HG02571 (cell line): ENCODE data around the gene SIX2.

ENCODE experiments used
- ATAC-seq: cut with Tn5 transposase; IDR thresholded peaks from one replicate; pipeline ENCODE4 v1.9.1; 2021; ENCODE audit warnings: mild to moderate bottlenecking, moderate library complexity; ENCODE audit not compliant: unreplicated experiment

Gene SIX2

DNA sequence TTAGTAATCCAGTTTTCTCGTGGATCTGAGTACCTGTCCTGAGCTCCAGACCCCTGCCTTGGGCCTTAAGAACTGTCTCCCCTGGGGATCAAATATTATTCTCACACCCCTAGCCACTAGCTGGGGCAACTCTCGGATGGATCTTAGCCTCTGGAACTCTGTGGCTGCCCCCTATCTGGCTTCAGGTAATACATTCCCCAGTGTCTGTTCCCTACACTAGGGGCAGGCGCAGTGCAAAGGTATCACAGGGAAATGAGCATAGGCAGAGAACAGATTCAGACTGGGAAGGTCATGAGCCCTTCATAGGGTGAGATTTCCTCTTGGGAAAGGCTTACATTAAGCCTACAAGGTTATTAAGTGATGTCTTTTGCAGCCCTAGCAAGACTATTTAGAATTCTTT is 11.2 kb upstream of the SIX2 start:
- ATAC-seq, result no peak

DNA sequence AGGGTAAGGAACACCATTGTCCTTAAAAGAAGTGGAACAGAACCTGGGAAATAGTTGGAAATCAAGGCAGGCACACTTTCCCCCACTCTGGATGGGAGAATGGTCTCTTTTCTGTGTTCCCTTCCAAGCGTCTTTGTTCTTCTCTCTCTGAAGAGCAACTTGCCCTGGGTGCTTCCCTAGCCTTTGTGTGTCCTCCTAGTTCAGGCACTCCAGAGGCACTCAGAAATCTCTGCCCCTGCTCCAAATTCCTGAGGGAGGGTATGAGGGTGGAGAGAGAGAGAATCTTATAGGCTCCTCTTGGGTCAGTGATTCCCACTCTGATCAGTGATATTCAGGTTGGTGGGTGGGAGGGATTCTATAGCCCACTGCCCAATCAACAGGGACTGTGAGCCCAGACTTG is 8.8 kb upstream of the SIX2 start:
- ATAC-seq, result no peak

DNA sequence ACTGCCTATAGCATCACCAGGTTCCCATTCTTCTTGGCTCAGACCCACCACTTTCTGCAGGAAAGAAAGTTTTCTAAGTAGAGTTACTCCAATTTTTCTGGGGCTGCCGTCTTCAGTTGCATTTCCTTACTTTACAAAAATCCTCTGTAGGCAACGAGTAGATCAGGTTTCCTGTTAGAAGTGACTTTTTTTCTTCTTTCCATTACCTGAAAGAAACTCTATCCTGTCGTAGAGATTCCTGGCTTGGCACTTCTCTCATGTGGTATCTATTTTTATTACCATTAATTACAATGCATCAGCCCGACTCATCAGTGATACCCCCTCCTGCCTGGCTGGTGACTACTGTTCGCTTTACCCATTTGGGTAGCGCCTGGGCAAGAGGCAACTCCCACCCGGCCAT is 5.6 kb upstream of the SIX2 start:
- no peak for ATAC-seq

DNA sequence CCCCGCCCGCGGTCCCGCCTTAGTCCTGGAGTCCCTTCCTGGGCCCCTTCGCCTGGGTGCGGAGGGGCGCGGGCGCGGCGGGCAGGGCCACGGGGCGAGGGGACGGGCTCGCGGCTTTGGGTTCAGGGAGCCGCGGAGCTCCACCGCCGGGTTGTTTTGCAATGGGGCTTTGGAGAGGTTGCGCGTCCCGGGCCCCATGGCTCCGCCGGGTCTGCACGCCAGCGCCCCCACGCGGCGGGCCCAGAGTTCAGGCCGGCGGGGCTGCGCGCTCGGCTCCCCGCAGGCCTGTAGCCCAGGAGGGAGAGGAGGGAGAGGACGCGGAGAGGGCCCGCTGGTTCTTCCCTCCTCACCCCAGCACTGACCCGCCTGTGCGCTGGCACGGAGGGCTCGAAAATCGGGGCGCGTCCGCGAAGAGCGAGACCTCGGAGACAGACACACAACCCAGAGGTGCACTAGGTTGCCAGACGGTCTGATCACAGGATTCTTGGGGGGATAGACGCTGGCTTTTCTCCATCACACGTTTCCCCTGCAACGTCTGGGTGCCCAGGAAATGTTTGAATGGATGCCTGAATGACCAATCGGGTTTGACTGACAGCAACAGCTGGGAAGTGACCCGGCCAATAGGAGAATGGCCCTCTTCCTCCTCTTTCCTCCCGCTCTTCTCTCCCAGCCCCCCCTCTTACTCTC is 4.9 kb upstream of the SIX2 start:
- no peak for ATAC-seq

DNA sequence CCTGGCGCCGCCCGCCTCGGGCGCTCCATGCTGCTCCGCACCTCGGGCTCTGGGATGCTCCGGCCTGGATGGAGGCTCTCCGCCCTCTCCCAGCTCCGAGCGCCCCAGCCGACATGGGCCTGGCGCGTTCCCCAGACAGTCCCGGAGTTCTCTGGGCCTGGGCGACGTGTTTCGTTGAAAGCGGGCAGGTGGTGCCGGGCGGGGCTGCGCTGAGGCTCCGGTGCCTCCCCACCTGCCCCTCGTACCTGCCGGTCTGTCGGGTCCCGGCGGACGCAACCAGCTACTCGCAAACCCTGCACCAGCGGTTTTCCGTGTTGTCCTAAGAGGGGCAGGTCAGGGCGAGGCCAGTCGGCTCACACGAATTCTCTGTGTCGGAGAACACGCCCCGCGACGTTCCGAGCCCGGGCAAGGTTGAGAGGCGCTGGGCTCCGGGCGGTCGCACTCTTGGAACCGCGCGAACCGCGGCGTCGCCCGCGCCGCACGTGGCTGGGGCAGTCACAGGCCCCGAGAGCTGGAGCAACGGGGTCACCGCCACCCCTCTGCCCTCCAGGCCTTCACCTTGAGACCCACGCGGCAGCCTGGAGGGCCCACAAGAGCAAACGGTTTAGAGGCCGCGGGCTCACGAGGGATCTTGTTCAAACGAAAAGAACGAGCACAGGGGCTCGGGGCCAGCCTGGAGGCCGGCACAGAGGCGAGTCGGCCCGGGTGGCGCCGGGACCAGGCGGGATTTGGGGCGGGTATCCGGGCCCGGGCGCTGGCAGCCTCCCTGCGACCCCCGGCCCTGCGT is 4.2 kb upstream of the SIX2 start:
- no peak for ATAC-seq

DNA sequence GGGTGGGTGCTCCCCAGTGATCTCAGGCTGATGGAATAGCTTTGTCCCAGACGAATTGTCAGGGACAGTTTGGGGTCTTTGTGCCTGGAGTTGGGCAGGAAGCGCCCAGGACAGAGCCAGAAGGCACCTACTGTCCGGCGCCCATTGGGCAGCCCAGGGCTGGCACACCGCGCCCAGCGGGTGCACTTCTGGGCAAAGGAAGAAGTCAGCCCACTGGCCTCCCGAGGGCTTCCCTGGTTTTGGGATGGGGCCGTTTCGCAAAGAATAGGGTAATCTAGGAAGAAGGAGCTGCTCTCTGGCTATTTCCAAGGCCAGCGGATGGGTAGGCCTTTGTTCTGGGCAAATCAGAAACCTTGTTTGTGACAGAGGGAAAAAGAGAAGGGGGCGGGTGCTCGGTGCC is 3.5 kb upstream of the SIX2 start:
- no peak for ATAC-seq

DNA sequence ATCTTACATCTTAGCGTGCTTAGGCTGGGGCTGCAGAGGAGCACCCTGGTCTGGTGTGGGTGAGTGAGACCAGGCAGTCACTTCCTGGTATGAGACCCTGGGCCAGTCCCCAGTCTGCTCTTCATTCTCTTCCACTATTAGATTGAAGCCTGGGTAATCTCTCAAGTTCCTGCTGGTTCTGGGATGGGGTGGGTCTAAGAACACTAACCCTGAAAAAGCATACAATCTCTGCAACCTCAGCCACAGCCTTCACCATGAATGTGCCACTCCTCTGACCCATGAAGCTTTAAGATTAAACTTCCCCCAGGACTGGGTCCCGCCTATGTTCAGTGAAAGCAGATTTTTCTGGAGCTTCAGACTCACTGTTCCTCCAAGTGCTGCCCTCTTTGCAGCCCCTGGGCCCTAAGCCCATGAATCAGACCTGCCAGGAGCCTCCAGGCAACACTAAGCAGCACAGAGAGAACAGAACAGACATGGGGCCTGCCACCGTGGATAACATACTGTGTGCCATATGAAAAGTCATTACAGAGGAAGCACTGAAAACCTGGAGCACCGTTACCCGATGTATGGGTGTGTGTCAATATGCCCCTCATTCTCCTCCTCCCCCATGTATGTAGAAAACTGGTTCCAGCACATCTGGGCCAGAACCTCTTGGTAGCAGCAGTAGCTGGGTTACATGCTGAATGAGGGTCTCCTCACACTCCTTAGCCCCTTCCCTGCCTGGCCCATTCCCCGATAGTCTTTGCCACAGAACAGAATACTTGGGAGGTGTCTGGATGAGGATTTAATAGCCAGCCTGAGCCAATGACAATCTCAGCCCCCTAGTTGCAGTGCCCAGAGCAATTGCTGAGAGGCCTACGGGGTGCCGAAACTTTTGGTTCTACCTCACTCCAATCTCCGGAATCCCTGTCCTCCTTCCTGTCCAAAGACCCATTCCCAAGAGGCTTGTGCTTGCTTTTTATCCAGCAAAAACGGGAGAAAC is 2.7 kb upstream of the SIX2 start:
- no peak for ATAC-seq

DNA sequence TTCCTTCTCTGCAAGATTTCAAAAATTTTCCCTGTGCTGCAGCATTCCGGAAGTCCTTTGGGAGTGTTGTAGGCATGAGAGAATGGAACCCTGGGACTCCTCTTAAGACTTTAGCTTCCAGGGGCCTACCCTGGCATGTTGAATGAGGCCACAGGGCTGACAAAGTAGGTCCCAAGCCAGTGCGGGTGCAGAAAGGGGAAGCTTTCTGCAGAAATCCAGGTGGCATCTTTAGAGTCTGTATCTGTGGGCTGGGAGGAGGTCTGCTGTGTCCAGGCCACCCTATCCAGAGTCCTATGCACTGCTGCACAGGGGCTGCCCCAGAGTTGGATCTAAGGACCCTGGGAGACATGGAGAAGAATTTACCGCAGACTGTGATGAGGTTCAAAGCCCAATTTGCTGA is 1.9 kb upstream of the SIX2 start:
- ATAC-seq, result no peak

DNA sequence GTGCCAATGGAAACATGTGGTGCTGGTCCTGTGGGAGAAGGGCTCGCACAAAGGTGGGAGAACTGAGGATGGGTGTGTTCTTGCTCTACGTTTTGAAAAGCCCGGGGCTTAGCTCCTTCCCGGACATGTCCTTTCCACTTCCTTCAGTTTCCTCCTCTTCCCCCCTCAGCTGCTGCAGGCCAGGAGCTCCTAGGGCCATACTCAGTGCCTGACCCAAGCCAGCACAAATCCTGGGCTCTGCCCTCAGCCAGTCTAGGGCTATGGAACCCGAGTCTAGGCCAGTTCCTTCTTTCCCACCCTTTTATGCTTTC is 1.4 kb upstream of the SIX2 start:
- ATAC-seq, result no peak

DNA sequence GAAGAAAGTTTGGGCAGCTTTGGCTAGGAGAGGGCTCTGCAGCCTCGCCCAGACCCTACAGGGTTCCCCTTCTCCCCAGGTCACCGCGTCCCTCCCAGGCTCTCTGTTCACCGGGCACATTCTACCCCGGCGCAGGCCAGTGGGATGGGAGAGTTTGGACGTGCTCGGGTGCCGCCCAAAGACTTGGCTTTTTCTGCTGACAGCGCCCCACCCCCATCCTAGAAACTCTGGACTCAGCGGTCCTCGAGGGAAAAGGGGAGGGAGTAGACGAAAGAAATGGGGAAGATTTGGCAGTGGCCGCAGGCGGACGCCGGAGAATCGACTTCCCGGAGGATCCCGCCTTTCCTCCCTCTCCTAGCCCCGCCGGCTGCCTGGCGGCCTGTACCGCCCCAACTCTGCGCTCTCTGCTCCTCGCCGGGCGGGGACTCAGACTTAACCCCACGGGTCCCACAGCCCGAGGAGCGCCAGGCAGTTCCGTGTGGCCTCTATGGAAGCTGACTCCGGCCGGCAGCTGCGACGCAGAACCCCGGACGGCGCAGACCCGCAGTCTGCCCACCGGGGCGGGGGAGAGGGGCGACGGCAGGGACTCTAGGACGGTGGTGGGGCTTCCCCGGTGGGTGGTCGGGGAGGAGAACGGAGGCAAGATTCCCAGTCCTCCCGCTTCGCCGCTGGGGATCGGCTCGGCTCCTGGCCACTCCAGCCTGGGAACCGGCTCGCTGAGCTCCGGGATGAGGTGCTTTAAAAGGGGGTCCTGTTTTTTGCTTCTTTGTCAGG is 863 bp upstream of the SIX2 start:
- no peak for ATAC-seq

DNA sequence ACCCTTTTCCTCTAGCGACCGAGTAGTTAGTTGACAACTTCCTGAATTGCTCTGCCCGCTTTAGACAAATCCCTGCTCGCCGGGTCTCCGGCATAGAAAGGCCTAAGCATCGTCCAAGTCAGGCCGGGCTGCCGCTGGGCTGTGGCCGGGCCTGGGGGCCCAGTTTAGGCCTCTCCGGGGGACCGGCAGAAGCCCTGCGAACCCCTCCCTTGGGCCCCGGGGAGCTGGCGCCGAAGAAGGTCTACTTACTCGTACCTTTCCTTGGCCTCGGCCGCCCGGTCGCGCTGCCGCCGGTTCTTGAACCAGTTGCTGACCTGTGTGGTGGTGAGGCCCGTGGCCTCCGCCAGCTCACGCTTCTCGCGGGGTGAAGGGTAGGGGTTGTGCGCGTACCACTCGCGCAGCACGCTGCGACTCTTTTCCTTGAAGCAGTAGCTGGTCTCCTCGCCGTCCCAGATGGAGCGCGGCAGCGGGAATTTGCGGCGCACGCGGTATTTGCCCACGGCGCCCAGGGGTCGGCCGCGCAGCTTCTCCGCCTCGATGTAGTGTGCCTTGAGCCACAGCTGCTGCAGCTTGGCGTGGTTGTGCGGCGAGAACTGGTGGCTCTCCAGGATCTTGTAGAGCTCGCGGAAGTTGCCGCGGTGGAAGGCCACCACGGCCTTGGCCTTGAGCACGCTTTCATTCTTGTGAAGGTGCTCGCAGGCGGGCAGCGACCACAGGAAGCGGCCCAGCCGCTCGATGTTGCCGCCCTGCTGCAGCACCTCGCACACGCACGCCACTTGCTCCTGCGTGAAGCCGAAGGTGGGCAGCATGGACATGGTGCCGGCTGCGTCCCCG is 739 bp downstream of the SIX2 start:
- ATAC-seq, result no peak

DNA sequence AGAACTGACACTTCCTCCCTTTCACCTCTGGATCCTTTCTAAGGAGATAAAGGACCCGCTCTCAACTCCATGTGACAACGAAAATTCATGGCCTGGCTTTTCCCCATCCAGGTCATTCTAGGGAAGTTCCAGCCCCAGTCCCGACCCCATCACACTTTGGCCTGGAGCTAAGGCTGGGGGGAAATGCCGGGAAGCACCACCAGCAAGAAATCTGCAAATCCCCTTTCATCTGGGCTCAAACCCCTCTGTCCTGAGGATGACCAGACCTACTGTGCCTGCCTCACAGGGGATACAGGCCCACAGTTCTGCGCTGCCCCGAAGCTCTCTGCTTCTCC is 1.3 kb downstream of the SIX2 start:
- no peak for ATAC-seq

DNA sequence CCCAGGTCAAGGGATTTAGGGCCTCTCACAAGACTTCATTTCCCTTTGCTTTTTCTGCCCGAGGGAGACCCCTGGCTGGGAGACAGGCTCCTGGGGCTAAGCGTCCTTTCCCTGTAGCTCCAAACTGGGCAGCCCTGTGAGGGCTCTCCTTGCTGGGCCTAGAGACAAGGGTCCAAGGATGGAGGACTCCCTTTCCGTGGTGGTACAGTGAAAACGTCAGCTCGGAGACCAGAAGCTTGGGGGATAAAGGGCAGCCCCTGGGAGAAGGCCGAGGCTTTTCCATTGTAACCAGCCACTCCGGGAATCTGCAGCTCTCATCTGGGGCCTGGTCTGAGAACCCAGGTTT is 2.3 kb downstream of the SIX2 start:
- no peak for ATAC-seq

DNA sequence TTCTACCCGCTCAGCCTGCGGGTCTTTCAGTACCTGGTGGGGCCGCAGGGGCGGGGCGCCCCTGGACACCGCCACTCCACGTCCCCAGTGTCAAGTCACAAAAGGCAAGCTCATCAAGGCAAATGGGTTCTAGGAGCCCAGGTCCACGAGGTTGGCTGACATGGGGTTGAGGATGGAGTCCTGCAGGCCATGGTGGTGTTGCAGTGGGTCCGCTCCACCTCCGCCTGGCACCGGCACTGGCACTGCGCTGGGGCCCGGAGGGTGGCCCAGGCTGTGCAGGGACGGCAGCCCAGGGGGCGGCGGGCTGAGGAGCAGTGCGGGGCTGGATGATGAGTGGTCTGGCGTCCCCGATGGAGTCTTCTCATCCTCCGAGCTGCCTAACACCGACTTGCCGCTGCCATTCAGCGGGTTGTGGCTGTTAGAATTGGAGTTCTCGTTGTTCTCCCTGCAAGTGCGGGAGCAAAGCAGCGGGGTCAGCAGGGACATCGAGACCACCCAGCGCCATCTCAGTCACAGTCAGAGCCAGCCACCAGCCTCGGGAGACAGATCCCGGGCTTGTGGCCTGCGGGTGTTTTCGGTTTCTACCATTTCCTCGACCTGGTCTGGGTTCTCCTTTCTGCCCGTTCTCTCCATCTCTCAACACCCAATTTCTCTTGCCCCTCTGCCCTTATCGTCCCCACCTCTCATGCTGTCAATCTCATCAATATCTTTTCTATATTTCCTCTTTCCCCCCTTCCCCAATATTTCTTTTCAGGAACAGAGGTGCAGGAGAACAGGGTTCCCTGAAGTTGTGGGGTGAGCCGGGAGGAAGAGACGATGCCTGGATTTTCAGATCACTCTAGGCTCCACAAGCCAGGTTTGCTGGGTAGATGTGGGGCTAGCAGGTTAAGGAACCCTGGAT is 3.0 kb downstream of the SIX2 start:
- no peak for ATAC-seq

DNA sequence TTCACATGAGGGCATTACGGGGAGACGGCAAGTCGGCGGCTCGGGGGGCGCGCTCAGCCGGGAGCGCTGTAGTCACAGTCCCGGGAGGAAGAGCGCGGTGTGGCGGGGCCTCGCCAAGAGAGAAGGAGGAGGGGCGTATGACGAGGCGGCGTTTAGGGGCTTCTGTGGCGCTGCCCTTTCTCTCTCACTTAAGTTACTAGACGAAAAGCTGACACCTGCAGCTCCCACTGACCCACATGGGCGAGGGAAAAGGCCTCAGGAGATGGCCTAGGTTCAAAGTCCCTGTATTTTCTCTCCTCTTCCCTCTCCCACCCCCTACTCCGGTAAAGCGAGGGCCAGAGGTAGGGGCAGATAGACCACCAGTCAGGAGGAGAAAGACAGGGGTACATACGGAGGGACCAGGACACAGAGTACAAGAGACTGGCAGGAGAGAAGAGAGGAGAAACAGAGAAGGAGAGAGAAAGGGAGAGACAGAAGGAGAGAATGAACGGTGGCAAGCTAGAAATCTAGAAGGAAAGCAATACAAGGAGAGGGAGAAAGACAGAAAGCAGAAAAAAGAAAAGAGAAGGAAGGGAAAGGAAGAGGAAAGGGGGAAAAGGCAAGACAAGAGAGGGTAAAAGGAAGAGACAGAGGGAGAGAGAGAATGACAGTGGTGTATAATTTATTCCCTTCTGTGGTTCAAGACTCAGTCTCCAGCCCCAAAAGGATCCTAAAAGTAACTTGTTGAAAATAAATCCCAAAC is 3.8 kb downstream of the SIX2 start:
- ATAC-seq, result no peak

DNA sequence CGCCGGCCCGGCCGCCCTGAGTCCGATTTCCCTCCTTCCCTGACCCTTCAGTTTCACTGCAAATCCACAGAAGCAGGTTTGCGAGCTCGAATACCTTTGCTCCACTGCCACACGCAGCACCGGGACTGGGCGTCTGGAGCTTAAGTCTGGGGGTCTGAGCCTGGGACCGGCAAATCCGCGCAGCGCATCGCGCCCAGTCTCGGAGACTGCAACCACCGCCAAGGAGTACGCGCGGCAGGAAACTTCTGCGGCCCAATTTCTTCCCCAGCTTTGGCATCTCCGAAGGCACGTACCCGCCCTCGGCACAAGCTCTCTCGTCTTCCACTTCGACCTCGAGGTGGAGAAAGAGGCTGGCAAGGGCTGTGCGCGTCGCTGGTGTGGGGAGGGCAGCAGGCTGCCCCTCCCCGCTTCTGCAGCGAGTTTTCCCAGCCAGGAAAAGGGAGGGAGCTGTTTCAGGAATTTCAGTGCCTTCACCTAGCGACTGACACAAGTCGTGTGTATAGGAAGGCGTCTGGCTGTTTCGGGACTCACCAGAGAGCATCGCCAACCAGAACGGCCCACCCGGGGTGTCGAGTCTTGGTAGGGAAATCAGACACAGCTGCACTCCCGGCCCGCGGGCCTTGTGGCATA is 4.6 kb downstream of the SIX2 start:
- no peak for ATAC-seq

DNA sequence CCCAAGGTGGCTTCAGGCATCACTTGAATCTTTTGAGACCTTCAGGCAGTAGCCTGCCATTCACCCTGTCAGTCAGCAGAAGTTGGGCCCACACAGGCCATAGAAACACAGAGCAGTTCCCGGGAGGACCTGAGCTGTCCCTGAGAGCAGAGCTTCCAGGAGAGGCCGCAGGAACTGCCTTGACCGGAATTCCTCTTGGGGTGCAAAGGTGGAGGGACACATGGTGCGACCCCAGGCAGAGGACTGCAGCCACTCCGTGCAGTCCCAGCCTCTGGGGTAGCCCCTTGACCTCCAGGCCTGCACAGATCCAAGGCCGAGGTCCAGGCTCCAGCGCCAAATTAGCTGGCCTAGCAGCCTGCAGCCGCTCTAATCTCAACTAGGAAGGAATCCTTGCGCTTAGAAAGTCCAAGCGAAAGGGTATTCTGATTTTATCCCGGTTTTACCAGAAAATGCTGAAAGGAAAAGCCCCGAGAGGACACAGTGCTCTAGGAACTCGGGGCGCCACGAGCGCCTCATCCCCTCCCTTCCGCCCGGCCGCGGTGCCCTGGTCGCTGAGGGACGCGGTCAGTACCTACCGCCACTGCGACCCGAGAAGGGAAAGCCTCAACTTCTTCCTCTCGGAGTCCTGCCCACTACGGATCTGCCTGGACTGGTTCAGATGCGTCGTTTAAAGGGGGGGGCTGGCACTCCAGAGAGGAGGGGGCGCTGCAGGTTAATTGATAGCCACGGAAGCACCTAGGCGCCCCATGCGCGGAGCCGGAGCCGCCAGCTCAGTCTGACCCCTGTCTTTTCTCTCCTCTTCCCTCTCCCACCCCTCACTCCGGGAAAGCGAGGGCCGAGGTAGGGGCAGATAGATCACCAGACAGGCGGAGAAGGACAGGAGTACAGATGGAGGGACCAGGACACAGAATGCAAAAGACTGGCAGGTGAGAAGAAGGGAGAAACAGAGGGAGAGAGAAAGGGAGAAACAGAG is 5.4 kb downstream of the SIX2 start:
- ATAC-seq, result no peak
